GM19452 (cell line): ENCODE results near the gene SAGE1.
"Not testable (repeated sequence)": the region's sequence is repeated elsewhere in the genome, so short reads cannot be mapped to it uniquely, and the experiment has no call there.

Source experiments
- ATAC-seq: cut with Tn5 transposase; IDR thresholded peaks from one replicate; pipeline ENCODE4 v1.9.1; 2021; ENCODE audit not compliant: unreplicated experiment

Gene SAGE1

DNA sequence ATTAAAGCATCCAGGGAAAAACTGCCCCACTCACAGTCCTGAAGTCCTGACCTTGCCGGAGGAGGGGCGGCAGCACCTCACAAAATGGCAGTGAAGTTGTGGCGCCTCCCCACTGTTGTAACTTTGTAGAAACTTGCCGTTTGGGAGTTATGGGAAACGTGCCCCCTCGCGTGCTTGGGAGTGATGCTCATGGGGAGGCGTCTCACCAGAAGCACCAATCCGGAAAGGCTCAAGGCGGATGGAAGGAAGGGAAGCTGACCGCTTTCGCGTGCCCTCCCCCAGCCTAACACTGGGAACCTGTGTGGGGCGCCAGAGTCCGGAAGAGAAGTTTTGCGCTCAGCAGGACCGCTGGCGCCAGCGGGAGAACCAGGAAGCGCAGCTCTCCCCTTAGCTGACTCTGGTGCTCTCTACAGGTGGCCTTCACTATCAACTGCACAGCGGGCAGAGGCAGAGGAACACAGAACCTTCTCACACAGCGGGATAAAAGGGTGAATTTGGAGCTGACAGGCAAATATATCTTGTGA lies at the start of gene SAGE1, which contains the start of gene CT45A10:
SAGE1 (plus strand) TSS at position 423 of the 524 bp plus-strand sequence. CDS start 2,527 bp downstream, outside the sequence.
CT45A10 (minus strand) TSS at position 151 of the 524 bp plus-strand sequence. CDS start 8,100 bp downstream, outside the sequence.
- no peak for ATAC-seq

DNA sequence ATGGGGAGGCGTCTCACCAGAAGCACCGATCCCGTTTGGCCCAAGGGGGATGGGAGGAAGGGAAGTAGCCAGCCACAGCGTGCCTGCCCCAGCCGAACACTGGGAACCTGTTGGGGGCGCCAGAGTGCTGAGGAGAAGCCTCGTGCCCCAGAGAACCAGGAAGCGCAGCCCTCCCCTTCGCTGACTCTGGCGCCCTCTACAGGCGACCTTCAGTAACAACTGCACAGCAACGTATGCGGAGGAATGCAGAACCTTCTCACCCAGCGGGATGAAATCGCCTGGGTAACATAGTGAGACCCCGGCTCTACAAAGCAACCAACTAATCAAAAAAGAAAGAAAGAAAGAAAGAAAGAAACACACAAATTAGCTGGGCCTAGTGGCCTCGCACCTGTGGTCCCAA lies 39.1 kb upstream of the SAGE1 start, which contains the start of gene CT45A8:
CT45A8 (minus strand) TSS at position 101 of the 400 bp plus-strand sequence. CDS start 3,755 bp downstream, outside the sequence.
- ATAC-seq, result not testable (repeated sequence)

GRCh38 chrX:135871712-135872111 lies 21.8 kb upstream of the SAGE1 start, which contains the start of gene CT45A9:
Gene CT45A9 (minus strand): TSS chrX:135871812. CDS start chrX:135868061, 3,751 bp downstream.
- ATAC-seq, result not testable (repeated sequence)

DNA sequence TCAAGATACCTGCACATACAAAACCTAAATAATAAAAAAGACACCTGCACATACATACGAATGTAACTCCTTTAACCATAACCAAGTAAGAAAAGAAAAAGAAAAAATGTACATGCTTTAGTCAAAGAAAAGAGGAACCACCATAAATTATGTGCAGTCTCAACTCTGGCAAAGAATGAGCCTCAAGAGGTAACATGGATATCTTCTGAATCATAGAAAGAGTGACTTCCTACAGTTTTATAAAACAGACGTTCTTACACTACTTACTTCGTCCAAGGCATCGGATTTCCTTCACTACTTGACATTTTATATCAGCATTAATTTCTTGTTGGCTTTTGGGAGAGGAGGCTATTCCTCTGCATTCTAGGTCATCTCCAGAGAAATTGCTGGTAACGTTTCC lies 10.8 kb upstream of the SAGE1 start:
- not testable (repeated sequence) for ATAC-seq

GRCh38 chrX:135888230-135888629 lies 5.3 kb upstream of the SAGE1 start:
- not testable (repeated sequence) for ATAC-seq

DNA sequence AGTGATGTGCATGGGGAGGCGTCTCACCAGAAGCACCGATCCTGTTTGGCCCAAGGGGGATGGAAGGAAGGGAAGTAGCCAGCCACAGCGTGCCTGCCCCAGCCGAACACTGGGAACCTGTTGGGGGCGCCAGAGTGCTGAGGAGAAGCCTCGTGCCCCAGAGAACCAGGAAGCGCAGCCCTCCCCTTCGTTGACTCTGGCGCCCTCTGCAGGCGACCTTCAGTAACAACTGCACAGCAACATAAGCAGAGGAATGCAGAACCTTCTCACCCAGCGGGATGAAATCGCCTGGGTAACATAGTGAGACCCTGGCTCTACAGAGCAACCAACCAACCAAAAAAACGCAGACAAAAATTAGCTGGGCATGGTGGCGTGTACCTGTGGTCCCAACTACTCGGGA lies 4.5 kb upstream of the SAGE1 start:
- ATAC-seq, result not testable (repeated sequence)

GRCh38 chrX:135890087-135890585 lies 3.4 kb upstream of the SAGE1 start:
- no peak for ATAC-seq

- no peak for ATAC-seq
Measured at GRCh38 chrX:135892781-135893180, 735 bp upstream of the SAGE1 start.

DNA sequence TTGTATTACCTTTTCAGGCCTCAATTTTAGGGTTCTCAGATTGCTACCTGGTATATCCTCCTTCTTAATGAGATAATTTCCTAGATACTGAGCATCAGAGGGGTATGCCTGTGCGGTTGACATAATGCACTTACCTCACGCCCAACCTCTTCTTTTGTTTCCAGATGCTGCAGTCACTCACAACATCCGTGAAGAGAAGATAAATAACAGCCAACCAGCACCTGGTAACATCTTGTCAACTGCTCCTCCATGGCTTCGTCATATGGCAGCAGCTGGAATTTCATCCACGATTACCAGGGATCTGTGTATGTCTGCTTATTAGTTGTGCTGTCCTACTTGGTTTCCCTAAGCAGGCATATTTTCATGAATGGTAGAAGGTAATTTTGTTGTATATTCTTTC lies 16.7 kb downstream of the SAGE1 start:
- no peak for ATAC-seq

- no peak for ATAC-seq
Measured at GRCh38 chrX:135914404-135914803, 20.9 kb downstream of the SAGE1 start.

- ATAC-seq, result not testable (repeated sequence)
Measured at GRCh38 chrX:135920516-135920915, 27.0 kb downstream of the SAGE1 start.

DNA sequence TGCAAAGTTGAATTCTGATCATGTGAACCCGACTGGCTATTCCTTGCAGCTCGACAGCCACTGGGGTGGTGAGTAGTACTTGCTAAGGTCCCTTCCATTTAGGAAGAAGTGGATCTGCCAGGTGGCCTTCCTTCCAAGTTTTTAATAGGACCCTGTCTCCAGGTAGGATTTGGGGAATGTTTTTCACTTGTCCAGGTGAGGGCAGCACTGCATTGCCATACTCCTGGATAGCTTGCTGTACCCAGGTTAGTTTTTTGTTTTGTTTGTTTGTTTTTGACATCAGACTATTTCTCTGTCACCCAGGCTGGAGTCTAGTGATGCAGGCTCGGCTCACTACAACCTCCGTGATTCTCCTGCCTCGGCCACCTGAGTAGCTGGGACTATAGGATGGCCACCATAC lies 29.8 kb downstream of the SAGE1 start:
- no peak for ATAC-seq

GRCh38 chrX:135927897-135928296 lies 34.4 kb downstream of the SAGE1 start:
- ATAC-seq, result no peak

- no peak for ATAC-seq
Measured at GRCh38 chrX:135931644-135932487, 38.4 kb downstream of the SAGE1 start.

GRCh38 chrX:135944486-135944885 lies 51.0 kb downstream of the SAGE1 start:
- ATAC-seq, result no peak

DNA sequence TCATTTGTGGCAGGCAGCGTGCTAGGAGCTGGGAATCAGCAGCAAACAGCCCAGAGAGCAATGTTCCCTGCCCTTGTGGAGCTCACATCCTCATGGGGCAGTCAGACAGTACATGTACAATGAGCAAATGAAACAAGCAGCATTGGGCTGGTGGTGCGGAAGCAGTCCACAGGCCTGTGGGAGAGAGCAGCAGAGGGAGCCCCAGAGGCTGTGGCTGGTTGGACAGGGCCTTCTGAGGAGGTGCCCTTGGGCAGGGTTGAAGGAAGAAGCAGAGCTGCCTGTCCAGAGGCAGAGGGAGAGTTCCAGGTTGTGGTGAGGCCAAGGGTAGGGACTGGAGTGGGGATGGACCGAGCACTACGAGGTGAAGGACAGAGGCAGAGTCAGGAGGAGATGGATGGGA lies 57.8 kb downstream of the SAGE1 start:
- ATAC-seq, result no peak
